ENCODE results near the gene BMP7.
"Not testable (repeated sequence)": the region's sequence is repeated elsewhere in the genome, so short reads cannot be mapped to it uniquely, and the experiment has no call there.

The BMP7 gene

DNA sequence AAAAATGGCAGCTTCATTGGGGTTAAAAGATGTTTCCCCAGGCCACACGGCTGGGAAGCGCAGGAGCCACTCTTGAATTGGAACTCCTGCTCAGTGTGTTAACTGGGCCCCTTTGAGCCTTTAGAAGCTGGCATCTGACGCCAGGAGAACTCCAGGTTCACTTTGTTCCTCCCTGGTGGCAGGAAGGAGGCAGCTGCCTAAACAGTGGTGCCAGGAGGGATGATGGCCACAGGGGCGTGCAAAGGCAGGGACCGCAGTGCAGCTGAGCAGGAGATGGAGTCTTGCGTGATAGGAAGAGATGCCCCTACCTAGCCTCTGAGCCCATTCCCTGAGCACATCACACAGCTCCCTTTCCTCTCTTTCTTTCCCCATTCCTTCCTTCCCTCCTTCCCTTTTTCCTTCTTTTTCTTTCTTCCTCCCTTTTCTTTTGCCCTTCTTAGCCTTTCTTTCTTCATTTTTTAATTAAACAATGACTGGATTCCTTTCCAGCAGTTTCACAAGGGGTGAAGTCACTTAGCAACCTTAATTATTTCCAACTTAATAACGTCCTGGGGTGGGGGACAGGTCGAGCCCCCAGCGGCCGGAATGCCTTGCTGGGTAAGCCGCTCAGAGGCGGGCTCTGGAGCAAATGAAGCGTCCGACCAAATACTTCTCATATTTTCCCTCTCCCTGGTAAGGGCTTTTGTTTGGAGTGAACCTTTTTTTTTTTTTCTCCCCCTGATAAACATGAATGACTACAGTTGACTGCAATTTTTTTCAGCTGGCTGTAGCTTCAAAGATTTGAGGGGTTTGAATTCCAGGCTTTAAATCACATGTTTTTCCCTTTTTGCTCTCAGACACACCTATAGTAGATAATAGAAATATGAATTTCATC lies 20.8 kb upstream of the BMP7 start:
- no peak for DNase-seq

DNA sequence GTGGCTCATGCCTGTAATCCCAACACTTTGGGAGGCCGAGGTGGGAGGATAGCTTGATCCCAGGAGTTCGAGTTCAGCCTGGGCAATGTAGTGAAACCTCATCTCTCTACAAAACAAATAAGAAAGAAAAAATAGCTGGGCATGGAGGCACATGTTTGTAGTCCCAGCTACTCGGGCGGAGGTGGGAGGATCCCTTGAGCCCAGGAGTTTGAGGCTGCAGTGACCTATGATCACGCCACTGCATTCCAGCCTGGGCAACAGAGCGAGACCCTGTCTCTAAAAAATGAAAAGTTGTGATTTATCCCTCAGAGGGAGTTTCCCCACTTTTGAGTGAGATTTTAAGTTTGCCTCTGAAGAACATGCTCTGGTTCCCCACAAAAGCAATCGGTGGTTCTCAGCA lies 17.4 kb upstream of the BMP7 start:
- DNase-seq = no peak

DNA sequence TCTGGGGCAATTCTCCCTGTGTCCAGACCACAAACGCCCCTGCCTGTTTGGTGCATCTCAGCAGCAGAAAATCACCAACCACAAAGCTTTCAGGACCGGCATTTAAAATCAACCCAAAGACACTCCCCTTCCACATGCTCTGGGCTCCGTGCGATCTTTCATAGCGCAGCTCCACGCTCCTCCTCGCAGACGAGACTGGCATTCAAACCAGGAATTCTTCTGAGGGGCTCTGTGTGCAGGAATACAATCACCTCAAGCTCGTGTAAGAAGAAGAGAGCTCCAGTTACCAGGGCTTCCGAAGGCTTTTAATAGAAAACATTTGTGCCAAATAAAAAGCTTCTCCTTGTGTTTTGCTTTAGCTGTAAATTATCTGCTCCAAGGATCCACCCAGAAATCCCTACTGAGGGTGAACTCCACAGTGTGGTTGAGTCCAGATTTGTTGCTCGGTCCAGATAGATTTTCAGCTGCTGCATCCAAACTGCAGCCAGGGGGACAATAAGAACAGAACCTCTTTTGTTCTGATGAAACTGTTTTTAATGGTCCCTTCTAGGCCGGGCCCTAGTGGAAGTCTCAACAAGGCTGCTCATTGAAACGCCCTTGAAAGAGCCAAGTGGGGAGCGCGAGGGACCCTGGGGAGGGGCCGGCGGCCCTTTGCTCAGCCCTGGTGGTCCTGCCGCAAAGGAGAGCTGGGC lies 16.4 kb upstream of the BMP7 start:
- no peak for DNase-seq

DNA sequence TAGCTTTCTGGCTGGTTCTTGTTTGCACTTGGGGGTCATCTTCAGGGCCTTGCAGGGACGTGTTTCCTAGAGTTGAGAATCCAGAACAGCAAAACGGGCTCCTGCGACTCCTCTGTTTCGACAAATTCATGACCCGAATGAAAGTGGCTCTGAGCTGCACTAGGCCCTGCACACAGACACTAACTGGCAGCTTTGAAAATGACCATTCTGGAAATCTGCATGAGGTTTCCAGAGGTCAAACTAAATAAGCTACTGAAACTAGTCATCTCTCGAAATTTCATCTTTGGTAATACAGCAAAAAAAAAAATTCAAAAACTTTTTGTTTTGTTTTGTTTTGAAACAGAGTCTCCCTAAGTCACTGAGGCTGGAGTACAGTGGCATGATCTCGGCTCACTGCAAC lies 15.5 kb upstream of the BMP7 start:
- no peak for DNase-seq

DNA sequence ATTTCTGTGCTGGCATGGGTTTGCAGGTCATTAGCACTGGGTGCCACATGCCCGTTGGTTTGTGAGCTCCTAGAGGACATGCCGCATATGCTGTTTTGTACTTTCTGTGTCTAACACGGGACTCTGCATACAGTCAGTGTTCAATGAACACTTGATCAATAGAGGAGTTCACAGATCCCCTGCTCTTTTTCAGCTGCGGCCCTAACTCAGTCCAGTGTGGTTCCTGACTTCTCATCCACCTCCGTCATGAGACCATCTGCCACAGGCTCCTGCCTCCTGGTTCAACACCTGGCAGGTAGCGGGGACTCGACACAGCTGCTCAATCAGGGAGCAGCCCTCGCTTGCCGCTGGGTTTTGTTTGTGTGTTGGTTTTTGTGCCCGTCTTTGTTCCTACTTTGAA lies 13.8 kb upstream of the BMP7 start:
- DNase-seq = no peak

DNA sequence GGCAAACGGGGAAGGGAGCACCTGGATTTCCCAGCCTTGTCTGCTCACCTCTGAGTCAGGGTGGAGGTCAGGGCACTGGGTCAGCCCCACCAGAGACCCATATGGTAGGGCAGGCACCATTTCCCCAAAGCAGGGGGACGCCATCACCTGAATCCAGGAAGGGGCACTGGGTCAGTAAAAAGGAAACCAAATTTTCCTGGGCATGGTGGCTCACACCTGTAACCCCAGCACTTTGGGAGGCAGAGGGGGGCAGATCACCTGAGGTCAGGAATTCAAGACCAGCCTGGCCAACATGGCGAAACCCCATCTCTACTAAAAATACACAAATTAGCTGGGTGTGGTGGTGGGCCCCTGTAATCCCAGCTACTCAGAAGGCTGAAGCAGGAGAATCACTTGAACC lies 13.1 kb upstream of the BMP7 start:
- DNase-seq = not testable (repeated sequence)

DNA sequence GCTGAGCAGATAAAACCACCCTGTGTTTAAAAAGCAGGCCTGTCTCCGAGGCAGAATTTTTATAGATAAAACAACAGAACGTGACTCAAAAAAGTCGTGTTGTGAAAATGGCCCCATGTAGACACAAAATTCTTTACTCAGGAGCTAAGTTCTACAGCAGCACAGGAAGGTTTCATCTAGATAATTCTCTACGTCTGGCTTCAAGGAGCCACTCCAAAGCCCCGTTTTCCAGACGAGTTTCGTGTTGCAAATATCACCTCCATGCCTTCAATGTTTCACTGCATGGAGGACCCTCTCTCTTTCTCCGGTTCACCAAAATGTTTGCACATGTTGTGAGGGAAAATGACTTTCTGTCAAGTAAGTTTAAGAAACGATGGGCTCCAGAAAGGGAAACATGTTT lies 12.0 kb upstream of the BMP7 start:
- no peak for DNase-seq

DNA sequence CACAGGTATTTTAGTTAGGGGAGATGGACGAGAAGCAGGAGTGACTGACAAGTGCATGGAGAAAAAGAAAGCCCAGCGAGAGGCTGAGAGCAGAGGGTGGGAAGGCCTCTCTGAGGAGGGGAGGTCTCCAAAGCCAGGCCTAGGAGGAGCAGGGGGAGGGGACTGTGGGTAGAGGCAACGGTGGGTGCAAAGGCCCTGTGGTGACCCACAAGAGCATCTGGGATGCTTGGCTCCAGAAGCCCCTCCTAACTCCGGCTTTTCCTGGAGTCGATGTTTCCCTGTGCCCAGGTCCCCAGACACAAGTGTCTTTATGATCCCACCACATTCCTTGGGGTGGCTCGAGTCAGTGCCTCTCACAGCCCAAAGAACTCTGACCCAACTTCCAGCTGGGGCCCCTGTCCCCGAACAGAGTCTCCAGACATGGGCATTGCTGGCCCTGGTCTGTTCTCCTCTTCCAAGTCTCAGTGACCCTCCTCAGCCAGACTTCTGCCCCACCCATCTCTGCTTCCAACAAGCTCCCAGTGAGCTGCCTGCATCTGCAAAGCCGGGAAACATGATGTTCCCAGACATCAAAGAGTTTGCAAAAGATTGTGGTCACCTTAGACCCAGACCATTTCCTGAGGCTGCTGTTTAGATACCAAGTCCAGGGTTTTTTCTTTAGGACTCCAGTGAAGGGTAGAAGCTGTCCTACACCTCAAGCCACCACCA lies 11.1 kb upstream of the BMP7 start:
- DNase-seq = no peak

DNA sequence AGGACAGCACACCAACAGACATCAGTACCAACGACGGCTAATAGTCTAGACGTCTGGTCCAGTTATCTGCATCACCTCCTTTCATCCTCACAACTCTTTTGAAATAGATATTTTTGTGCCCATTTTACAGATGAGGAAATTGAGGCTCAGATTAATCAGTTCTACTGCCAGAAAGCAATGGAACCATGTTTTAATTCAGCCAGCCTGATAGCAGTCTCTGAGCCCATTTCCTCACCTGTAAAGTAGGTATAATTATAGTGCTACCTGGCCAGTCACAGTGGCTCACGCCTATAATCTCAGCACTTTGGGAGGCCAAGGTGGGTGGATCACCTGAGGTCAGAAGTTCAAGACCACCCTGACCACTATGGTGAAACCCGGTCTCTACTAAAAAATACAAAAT lies 9.8 kb upstream of the BMP7 start:
- no peak for DNase-seq

DNA sequence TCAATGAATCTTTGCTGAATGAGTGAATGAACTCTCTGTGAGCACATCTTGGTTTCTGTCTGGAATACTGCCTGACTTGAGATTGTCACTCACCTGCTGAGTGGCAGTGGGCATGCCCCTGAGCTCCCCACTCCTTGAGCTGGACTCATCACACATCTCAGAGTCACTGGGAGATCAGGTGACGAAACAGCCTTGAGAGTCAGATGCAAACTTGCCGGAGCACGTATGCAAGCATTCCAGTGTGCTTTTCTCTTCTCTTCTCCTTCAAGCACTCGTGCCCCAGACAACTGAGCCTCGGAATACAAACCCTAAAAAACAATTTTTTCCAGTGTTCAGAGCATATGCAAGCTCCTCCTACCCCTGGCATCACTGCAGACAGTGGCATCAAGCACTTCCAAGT lies 9.4 kb upstream of the BMP7 start:
- DNase-seq = no peak

DNA sequence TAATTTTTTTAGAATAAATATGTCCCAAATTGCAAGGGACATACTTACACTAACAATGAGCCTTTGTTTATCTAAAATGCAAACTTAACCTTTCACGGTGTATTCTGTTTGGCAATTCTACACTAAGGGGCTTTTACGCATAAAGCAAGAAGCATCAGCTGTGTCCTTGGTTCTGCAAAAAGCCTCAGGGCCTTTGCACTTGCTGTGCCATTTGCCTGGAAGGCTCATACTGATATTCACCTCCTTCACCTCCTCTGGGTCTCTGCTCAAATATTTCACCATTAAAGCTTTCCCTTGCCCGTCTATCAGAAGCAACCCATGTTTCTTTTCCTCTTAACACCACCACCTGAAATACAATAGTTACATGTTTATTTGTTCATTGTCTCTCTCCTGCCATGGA lies 8.9 kb upstream of the BMP7 start:
- DNase-seq = no peak

DNA sequence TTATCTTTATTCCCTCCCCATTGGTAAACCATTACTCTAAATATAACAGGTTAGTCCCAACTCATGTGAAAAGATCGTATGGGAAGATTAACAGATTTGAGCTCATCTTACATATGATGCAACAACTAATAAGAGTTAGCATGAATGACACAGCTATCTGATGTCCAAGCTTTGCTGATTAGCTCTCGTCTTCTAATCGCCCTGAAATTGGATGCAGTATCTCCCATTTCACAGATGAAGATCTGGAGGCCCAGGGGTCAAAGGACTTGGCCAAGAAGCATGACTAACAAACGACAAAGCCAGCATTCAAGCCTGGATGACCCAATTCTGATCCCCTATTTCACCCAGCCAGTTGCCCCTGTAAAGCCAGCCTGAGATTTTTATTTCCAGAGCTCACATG lies 8.4 kb upstream of the BMP7 start:
- no peak for DNase-seq

DNA sequence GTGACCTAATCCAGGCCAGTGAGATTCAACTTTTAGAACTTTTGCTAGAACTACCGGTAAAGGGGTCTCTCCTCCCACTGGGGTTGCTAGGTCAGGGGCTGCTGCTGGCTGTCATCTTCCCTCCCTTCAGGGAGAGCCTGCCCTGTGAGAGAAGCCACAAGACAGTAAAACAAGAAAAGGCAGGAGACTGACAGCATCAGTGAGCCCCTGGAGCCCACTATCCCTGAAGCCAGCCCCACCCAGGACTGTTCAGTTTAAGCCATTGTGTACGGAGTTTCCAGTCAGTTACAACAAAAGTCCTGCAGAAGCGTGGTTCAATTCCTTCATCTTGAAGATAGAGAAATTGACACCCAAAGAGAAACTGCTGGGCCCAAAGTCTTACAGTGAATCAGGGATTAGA lies 7.9 kb upstream of the BMP7 start:
- no peak for DNase-seq

DNA sequence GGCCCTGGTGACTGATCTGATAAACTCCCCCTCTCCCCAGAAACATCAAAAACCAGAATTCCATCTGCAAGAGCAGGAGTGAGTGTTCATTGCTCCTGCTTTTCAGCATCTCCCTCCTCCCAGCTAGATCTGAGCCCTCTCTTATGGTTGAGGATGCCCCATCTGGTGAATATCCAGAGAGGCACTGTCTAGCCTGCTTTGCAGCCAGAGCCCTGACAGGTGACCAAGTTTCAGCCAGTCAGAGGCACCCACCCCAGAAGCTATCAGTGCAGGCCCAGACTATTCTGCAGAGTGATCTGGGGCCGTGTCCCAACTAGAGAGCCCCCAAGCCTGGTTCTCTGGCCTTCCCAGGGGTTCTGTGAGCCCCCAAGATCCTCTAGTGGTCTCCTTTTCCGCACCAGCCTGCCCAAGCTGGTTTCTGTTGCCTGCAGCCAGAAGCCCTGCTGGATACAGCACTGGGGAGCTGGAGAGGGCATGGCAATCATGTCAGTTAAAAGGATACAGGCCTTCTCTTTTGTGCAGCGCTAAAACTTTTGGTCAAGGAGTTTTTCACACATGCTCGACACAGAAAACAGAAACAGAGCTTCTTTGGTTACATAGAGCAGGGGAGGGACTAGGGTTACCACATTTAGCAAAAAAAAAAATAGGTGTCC lies 6.6 kb upstream of the BMP7 start:
- DNase-seq = no peak

DNA sequence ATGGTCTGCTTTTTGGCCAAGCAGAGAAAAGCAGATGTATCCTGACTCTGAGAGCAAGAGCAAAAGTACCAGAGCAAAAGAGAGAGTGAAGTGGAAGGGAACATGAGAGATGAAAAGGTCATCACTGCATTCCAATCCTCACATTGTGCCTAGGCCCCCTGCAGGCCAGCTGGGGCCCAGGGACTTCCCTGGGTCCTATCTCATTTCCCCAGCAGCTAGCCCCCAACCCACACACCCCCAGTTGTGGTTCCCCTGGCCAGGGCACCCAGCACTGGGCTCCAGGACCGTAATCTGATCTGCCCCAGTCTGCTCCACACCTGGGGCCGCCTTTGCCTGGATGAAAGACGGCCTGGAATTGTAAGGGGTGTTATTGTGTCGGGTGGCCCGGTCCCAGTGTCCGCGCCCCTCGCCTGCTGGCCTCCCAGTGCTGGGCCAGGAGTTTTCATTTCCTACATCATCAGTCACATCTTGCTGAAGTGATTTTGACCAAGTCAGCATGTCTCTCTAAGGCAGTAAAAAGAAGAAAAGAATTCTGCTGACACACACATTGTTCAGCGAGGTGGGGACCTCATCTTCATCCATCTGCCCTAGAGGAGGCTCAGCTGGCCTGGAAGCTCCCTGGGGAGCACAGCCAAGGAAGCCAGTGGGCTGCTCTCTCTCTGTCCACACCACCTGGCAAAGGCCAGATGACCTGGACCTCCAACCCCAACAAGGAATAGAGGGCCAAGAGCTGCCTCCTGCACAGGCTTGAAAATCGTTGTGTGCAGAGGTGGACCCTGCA lies 4.0 kb upstream of the BMP7 start:
- no peak for DNase-seq

DNA sequence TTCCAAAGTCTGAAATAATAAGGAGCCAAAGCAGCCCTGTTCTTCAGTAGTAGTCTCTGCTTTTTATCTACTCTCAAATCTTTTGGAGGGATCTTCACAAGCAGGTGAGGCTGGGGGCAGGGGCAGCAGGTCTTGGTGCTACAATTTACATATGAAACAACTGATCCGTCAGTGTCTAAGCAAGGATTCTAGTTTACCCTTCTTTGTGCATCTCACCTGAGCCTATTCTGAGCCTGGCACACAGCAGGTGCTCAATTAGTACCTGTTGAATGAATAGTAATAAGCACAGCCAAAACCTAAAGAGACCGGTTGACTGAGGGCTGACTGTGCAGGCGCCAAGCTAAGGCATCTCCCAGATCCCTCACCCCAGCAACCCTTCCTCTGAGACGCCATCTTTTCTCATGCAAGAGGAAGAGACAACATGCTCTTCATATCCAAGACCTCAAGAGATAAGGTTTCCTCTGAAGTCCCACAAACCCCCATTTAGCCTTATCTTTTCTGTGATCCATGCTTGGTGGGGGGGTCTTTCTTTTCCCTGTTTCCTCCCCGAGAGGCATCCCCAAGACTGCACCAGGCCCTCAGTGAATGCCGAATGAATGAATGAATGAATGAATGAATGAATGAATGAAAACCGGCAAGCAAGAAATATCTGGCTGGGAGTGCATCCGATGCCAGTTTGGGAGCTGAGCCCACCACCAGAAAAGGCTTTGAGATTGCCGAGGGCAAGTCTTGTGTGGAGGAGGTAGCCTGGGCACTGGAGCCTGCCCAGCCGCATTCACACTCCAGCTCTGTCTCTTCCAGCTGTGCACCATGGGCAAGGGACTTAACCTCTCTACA lies 2.9 kb upstream of the BMP7 start:
- no peak for DNase-seq

DNA sequence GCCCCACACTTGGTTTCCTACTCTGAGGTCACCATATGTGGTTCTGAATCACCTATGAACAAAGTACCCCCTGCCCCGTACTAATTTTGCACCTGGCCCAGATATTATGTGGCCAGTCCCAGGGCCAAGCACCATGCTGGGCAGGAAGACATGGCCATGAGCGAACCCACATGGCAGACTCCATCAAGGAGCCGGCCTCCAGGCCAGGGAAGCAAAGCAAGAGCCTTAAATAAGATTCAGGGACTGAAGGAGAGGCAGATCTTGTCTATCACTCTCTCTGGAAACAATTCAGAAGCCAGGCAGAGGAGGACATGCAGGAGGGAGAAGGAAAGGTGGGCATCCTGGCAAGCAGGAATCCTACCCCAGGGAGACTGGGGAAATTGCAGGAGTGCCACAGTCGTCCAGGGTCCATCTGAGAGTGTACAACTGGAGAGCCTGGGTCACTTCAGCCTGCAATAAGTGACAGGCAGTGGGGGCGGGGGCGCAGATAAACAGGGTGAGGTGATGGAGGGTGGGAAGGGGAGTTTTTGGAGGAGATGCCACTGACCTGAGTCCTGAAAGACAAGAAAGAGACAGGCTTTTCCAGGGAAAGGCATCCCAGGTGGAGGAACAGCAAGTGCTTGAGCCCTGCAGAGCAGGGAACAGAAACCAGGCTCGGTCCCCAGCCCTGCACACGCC lies 2.1 kb upstream of the BMP7 start:
- no peak for DNase-seq

DNA sequence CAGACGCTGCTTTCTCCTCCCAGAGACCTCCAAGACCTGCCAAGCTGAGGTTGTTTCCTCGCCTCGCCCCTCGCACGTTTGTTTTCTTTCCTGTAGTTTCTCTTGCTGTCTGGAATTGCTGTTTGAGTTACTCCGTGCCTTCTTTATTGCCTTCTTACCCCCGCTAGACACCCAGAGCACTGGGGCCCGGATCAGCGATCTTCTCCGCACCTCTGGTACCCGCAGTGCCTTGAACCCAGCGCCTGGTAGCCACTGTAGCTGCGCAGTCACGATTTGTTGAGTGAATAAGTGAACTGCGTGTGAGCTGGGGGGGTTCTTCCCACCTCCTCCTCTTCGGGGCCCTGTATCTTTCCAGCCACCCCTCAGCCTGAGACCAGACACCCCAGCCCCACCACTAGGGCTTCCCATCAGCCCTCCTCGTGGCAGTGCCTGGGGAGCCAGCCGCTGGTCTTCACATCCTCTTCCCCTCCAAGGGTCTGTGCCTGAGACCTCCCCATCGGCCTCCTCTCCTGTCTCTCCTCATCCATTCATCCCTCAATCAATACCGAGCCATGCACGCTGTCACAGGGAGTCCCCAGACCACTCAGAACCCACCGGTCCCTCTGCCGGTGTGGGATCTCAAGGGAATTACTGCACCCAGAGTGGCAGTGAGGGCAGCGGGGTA lies 849 bp upstream of the BMP7 start:
- no peak for DNase-seq

DNA sequence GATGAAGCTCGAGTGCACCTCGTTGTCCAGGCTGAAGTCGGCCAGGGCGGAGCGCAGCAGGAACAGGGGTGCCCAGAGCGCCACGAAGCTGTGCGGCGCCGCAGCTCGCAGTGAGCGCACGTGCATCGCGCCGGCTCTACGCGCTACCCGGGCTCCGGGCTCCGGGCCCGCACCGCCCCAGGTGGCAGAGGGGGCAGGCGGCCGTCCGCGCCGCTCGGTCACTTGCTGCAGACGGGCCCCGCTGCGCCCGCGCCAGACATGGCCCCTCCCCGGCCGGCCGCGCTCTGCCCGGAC lies 497 bp downstream of the BMP7 start:
- DNase-seq = no peak

DNA sequence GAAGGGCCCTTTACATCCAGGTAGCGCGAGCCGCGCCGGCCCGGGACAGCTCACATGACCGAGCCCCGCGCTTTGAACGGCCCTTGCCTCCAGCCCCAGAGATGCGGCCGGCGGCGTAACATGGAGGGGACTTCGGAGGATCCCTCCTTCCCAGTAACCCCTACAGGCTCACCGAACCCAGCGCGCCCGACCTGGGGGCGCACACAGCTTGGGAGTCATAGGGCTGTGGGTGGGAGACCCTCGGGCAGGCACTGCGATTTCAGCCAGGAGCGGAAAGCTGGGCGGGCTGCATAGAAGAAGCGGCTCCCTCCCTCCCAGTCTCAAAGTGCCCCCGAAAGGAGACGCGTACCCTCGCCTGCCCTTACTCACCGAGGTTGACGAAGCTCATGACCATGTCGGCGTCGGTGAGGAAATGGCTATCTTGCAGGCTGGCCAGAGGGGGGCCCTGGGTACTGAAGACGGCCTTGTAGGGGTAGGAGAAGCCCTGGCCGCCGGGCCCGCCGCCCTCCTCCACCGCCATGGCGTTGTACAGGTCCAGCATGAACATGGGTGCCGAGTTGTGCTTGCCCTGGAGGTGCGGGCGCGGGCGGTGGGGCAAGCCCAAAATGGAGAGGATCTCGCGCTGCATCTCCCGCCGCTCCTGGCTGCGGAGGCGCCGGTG lies 975 bp downstream of the BMP7 start:
- DNase-seq = no peak

All from activated T-cell treated with anti-CD3 and anti-CD28 coated beads for 4 hours (primary cell).